NOMO-1 treated with DMSO at 0.1 percent for 48 hours (cell line): Measurements from ENCODE around the gene SPG7.
"Not testable (repeated sequence)": the region's sequence is repeated elsewhere in the genome, so short reads cannot be mapped to it uniquely, and the experiment has no call there.

Source experiments
- DNase-seq: peaks from one replicate; lab custom pipeline; 2025; ENCODE audit not compliant: unreplicated experiment; lab: John Stamatoyannopoulos, UW

SPG7 gene

DNA sequence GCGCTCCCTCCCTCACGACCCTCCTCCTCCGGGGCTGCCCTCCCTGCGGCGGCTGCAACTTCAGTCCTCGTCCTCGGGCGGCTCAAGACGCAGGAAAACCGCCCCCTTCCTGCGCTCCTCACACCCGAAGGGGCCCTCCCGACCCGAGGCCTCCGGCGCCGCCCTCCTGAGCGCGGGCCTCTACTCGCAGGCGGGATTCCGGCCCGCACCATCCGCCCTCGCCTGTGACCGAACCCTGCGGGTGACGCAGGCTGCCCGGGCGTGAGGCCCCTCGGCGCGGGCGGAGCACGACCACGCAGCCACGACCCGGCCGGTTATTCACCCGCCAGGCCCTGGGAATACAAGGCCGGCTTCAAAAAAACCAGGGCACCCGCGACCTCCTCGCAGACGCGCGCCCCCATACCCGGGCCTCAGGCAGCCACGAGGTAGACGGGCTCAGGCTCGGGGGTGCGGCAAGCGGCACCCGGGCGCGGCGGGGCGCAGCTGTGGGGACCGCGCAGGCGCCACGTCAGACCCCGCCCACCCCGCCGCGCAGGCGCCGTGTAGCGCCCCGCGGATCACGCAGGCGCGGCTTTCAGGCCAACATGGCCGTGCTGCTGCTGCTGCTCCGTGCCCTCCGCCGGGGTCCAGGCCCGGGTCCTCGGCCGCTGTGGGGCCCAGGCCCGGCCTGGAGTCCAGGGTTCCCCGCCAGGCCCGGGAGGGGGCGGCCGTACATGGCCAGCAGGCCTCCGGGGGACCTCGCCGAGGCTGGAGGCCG lies at the start of gene SPG7:
TSS of gene SPG7 (plus strand) at position 570 of the 757 bp plus-strand sequence. CDS start at position 585, 15 bp downstream.
- DNase-seq, result peak; percentile 72

DNA sequence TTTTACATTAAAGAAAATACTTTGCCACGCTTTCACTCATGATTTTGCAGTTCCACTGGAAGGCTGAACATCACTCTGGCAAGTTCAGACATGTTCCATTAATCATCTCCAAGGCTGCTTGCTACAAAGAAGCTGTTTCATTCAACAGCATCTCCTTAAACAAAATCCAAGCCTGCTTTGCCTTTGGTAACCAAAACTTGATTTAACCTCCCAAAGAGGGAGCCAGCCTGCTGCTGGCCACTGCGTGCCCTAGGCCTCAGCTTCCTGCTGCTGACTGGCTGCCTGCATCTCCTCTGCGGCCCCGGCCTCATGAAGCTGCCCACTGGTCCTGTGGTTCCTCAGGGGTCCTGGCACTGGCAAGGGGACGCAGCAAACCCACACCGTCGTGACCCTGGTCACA lies 49.7 kb upstream of the SPG7 start:
- no peak for DNase-seq

- no peak for DNase-seq
These were observed 49.2 kb upstream of the SPG7 start for GRCh38 chr16:89458967-89459366.

DNA sequence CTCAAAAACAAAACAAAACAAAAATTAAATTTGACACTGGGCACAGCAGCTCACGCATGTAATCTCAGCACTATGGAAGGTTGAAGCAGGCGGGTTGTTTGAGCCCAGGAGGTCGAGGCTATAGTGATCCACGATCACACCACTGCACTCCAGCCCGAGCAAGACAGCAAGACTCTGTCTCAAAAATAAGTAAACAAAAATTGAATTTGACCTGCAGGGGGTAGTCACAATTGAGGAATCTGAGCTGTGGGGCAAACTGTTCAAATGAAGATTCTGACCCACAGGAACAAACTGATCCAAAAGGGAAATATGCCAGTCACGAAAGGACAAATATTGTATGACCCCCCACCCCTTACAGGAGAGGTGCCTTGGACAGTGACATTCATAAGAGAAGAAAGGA lies 47.6 kb upstream of the SPG7 start:
- DNase-seq, result no peak

DNA sequence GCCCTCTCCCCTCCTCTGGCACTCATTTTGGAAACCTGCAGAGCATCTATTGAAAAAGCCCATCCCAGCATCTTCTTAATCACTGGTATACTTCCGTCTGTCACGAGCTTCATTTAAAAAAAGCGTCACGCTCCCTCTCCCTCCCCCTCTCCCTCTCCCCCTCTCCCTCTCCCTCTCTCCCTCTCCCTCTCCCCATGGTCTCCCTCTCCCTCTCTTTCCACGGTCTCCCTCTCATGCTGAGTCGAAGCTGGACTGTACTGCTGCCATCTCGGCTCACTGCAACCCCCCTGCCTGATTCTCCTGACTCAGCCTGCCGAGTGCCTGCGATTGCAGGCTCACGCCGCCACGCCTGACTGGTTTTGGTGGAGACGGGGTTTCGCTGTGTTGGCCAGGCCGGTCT lies 46.3 kb upstream of the SPG7 start:
- DNase-seq, result not testable (repeated sequence)

GRCh38 chr16:89462639-89463038 lies 45.6 kb upstream of the SPG7 start:
- not testable (repeated sequence) for DNase-seq

DNA sequence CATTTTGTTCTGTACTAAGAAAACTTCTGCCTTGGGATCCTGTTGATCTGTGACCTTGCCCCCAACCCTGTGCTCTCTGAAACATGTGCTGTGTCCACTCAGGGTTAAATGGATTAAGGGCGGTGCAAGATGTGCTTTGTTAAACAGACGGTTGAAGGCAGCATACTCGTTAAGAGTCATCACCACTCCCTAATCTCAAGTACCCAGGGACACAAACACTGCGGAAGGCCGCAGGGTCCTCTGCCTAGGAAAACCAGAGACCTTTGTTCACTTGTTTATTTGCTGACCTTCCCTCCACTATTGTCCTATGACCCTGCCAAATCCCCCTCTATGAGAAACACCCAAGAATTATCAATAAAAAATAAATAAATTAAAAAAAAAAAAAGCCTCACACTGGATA lies 44.9 kb upstream of the SPG7 start:
- not testable (repeated sequence) for DNase-seq

DNA sequence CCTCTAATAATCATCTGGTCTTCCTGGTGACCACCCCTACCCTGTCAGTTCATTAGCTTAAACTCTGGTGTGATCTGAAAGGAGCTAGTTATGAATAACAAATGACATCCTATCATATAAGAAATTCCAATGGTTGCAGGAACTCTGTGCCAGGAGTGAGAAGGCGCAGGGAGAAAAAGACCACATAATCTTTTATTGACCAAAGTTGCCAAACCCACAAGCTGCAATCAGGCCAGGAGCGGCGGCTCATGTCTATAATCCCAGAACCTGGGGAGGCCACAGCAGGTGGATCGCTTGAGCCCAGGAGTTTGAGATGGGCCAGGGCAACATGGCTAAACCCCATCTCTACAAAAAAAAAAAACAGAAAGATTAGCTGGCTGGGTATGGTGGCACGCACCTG lies 41.3 kb upstream of the SPG7 start:
- no peak for DNase-seq

DNA sequence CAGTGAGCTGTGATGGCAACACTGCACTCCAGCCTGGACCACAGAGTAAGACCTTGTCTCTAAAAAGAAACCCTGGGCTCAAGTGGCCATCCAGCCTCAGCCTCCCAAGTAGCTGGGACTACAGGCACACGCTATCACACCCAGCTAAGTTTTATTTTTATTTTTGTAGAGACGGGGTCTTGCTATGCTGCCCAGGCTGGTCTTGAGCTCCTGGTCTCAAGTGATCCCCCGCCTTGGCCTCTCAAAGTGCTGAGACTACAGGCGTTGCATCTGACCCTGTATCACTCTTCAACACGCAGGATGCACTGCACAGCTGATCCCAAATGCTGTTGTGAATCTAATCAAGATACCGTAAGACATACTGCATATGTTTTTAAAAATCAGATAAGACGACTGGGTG lies 40.8 kb upstream of the SPG7 start:
- DNase-seq, result no peak

GRCh38 chr16:89472711-89473075 lies 35.5 kb upstream of the SPG7 start:
- peak; percentile 56 for DNase-seq

DNA sequence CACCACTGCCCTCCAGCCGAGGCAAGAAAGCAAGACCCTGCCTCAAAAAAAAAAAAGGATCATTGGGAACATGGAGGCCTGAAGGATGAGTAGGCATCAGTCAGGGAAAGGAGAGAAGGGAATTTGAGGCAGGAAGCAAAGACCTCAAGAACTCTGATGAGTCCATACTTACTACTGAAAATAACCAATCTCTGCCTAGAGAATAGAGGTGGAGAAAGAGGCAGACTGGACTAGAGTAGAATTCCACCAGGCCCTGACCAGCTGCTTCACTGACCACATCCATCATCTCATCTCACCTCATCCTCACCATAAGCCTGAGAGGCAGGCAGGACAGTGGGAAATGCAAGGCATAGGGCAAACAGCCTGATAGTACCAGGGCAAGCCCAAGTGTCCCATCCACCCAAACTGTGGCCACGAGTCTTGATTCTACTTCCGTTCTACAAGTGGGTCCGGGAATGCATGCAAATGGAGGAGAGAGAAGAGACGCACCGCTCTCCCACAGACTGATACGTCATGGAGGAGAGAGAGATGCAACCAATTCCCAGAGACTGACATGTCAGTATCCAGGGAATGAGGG lies 35.0 kb upstream of the SPG7 start:
- DNase-seq, result no peak

- peak; percentile 48 for DNase-seq
These were observed 34.3 kb upstream of the SPG7 start for GRCh38 chr16:89473791-89474414.

- DNase-seq, result no peak
These were observed 33.1 kb upstream of the SPG7 start for GRCh38 chr16:89475144-89475543.

DNA sequence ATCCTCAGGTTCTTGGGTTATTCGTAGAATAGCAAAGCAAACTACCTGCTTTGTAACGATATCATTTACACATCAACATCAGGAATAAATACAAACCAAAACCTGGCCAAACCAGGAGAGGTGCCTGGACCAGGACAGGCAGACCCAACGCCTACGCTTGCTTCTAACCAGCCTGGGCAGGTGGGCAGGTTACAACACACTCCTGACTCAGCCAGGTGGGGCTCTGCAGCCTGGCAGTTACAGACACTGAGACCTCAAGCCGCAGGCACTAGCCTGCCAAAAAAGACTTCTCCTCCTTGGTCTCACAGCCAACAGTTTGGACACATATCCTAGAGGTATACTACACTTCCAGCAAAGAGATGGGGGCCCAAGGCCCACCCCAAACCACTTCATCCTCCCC lies 31.8 kb upstream of the SPG7 start:
- no peak for DNase-seq

- peak; percentile 86 for DNase-seq
These were observed 31.4 kb upstream of the SPG7 start for GRCh38 chr16:89476811-89477261.

- DNase-seq, result no peak
These were observed 29.5 kb upstream of the SPG7 start for GRCh38 chr16:89478576-89479221.

- no peak for DNase-seq
These were observed 26.7 kb upstream of the SPG7 start for GRCh38 chr16:89481356-89481955.

GRCh38 chr16:89482150-89482816 lies 25.9 kb upstream of the SPG7 start:
- DNase-seq, result no peak

- no peak for DNase-seq
These were observed 25.4 kb upstream of the SPG7 start for GRCh38 chr16:89482817-89483205.

DNA sequence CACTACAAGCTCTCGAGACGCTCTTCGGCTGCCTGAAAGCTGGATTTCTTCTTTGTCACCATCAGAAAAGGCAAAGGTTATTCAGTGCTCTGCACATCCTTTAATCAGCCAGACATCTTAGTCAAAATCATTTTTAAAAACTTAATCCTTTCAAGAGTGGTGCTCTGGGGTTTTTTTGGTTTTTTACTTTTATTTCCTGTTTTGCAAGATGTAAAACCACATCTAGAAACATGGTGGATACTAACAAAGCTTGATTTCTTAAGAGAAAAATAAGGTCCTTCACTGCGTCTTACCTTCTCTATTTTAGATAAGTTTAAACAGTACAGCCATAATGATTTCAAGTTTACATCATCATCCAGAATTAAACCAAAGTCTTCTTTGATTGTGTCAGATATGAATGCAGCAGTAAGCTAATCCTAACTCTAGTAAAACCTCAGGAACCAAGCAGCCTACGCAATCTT lies 24.1 kb upstream of the SPG7 start:
- peak; percentile 69 for DNase-seq
